ENCODE data around the gene KRT32. TPM values are rescaled to one million over a fixed set of nuclear protein-coding genes. Genes with fewer than 3 reads are reported as not detected.

The KRT32 gene
- polyA plus RNA-seq (2012; ENCODE audit: insufficient read depth, insufficient read length), result not detected

DNA sequence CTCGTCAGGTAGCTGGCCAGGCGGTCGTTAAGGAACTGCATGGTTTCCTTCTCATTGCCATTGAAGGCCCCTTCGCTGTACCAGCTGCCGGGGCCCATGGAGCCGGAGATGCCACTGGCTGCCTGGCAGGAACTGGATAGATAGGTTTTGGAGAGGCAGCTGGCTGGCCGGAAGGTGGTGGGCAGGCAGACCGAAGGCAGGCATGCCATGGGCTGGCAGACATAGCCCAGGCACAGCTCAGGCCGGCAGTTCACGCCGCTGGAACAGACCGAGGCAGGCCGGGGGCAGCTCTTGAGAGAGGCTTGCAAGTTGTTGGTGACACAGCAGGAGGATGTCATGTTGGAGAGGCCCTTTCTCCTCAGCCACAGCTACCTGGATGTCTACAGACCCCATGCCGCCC is at the start of gene KRT32:
TSS of gene KRT32 (minus strand) at position 399 of the 400 bp plus-strand sequence. CDS start at position 338, 61 bp downstream.
- DNase-seq (ENCODE audit: low read depth, low spot score), result no peak
- no peak within 1 kb of the TSS for H3K4me3 ChIP-seq (ENCODE audit: low read length)

- no peak overlapping the region for H3K4me3 ChIP-seq (ENCODE audit: low read length)
- no peak for DNase-seq (ENCODE audit: low read depth, low spot score)
Measured at GRCh38 chr17:41516830-41517283, 49.7 kb upstream of the KRT32 start.

GRCh38 chr17:41516147-41516829 is 49.1 kb upstream of the KRT32 start:
- DNase-seq (ENCODE audit: low read depth, low spot score), result no peak
- H3K4me3 ChIP-seq (ENCODE audit: low read length), result no peak overlapping the region

- DNase-seq (ENCODE audit: low read depth, low spot score), result no peak
- H3K4me3 ChIP-seq (ENCODE audit: low read length), result no peak overlapping the region
Measured at GRCh38 chr17:41513168-41513547, 46.0 kb upstream of the KRT32 start.

GRCh38 chr17:41512546-41513167 is 45.5 kb upstream of the KRT32 start:
- no peak for DNase-seq (ENCODE audit: low read depth, low spot score)
- no peak overlapping the region for H3K4me3 ChIP-seq (ENCODE audit: low read length)

GRCh38 chr17:41511716-41512115 is 44.5 kb upstream of the KRT32 start:
- no peak for DNase-seq (ENCODE audit: low read depth, low spot score)
- no peak overlapping the region for H3K4me3 ChIP-seq (ENCODE audit: low read length)

- no peak for DNase-seq (ENCODE audit: low read depth, low spot score)
- no peak overlapping the region for H3K4me3 ChIP-seq (ENCODE audit: low read length)
Measured at GRCh38 chr17:41511116-41511515, 43.9 kb upstream of the KRT32 start.

DNA sequence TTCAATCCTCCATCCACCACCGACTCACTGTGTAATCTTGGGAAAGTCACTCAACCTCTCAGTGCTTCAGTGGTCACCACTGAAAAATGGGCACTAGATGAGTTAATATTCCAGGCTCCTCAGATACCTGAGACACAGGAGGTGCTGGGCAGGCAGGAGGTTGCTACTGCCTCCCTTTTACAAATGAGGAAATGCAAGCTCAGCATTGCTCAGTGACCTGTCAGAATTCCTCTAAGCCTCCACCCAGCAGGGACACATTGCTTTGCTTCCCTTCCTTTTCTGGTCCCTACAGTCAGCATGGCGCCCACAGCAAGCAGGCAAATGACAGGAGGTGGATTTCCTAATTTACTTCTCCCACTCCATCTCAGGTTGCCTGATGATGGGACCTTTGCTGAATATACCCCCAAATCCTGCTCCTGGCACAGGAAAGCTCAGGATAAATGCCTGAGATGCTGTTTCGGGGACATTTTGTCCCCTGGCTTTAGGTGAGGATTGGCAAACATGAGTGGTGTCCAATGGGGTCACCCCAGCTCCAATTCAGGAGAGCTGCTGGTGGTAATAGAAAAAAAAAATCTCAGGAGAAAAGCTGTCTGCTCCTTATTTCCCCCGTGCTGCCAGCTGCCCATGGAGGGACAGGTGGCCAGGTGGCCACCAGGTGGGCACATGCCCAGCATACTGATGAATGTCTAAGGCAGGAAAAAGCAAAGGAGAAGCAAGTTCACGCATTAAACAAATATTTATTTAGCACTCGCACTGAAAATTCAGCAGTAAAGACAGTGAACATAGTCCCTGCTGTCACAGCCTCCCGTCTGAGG is 43.3 kb upstream of the KRT32 start:
- DNase-seq (ENCODE audit: low read depth, low spot score), result no peak
- no peak overlapping the region for H3K4me3 ChIP-seq (ENCODE audit: low read length)

- no peak for DNase-seq (ENCODE audit: low read depth, low spot score)
Measured at GRCh38 chr17:41507315-41507880, 40.2 kb upstream of the KRT32 start.

GRCh38 chr17:41505809-41506767 is 38.9 kb upstream of the KRT32 start:
- no peak for DNase-seq (ENCODE audit: low read depth, low spot score)
- H3K4me3 ChIP-seq (ENCODE audit: low read length), result no peak overlapping the region

More at GRCh38 chr17:41507315-41507880, 40.2 kb upstream of the KRT32 start:
- no peak overlapping the region for H3K4me3 ChIP-seq (ENCODE audit: low read length)

GRCh38 chr17:41505007-41505808 is 38.0 kb upstream of the KRT32 start, which contains the start of gene KRT13:
TSS of gene KRT13 (minus strand) at chr17:41505612. CDS start at chr17:41505550, 62 bp downstream.
- no peak for DNase-seq (ENCODE audit: low read depth, low spot score)

DNA sequence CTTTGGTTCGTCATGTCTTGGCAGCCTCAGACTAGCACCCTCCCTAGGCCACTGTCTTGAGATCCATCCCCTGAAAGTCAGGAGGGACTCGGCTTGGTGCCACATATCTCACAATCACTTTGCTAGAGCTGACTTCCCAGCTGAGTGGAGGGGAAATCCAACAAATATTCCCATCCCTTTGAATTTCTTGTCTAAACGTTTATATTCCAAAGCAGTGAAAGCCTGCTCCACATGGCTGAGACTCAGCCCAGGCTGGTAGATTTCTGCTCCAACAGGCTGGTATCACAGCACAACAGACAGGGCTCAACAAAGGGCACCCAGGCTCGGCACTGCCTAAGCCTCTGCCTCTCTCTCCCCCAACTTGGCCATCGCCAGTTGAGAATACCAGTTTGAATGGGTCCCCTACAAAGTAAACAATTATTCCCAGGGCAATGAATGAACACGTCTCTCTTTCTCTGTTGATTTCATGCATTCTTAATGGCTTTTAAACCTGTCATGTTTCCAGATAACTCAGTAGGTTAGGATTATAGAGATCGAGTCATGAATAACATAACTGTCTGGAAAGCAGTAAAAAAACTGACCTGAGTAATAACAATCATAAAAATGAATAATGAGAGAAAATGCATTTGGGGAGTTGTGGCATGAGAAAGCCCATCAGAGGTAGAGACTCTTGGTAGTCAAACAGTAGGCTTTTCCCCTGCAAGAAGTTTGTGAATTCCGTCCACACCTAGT is 37.2 kb upstream of the KRT32 start:
- H3K4me3 ChIP-seq (ENCODE audit: low read length), result no peak overlapping the region
- DNase-seq (ENCODE audit: low read depth, low spot score), result no peak

More at GRCh38 chr17:41505007-41505808, 38.0 kb upstream of the KRT32 start, which contains the start of gene KRT13:
- no peak within 1 kb of the TSS for H3K4me3 ChIP-seq (ENCODE audit: low read length)

GRCh38 chr17:41503202-41503601 is 36.0 kb upstream of the KRT32 start:
- no peak for DNase-seq (ENCODE audit: low read depth, low spot score)
- no peak overlapping the region for H3K4me3 ChIP-seq (ENCODE audit: low read length)

DNA sequence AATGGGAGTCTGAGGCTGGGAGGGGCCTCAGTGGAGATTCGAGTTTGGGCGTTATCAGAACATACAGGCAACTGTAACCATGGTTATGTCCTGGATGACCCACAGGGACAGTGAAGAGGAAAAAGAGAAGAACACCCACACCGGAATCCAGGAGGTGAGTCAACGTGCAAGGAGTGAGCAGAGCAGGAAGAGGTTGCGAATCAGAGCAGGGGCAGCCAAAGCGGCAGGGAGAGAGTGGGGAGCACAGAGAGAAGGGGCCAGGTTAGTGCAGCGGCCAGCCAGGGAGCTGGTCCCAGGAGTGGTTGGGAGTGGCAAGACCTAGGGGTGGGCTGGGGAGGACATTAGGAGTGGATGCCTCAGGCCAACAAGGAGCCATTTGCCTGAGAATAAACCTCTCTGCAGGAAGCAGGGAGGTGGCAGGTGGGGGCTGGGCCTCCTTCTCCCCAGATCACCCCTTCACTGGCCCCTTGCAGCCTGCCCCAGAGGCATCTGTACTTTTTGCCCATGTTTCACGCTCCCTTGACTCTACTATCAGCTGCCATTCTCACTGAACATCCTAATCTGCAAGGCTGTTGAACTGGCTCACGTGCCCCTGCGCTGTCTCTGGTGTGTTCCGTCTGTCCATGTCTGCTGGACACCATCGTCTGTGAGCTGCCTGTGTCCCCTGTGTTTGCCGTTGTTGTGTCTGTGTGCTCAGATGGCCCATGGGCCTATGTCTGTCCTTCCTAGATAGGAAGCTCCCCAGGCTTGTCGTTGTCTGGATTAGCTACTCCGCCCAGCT is 33.1 kb upstream of the KRT32 start:
- no peak for DNase-seq (ENCODE audit: low read depth, low spot score)
- no peak overlapping the region for H3K4me3 ChIP-seq (ENCODE audit: low read length)

DNA sequence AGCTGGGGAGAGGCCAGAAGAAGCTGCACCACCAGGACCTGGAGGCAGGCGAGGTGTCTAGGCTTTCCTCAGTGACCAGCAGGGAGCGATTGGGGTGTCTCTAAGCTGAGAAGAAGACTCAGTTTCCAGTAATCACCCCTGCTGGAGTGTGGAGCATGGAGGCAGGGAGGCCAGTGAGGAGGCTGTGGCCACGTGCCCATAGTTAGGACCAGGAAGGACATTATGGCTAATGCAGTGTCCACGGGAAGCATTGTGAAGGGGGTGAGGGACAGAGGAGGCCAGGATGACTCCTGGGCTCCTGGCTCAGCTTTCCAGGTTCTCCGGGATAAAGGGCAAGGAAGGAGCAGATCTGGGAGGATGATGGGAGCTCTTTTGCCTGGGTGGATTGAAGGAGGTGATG is 32.5 kb upstream of the KRT32 start:
- no peak for DNase-seq (ENCODE audit: low read depth, low spot score)
- H3K4me3 ChIP-seq (ENCODE audit: low read length), result no peak overlapping the region

DNA sequence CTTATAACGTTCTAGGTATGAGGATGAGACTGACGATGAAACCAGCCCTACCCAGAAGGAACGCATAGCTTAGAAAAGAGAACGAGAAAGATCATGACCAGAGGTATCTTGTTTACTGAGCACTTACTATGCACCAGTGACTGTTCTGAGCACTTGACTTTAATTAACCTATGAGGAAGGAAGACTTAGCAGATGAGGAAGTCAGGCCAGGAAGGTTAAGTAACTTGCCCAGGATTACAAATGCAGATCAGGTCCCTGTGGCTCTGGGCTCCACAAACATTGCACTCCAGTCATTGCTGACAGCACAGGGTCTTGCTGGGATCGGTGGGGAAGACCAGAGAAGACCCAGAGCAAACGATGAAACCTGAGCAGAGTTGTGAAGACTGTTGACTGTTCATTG is 31.1 kb upstream of the KRT32 start:
- no peak overlapping the region for H3K4me3 ChIP-seq (ENCODE audit: low read length)
- no peak for DNase-seq (ENCODE audit: low read depth, low spot score)

All from Jurkat, Clone E6-1 (cell line).